Dendritic cell treated with granulocyte-macrophage colony-stimulating factor and Interleukin-4, amounts not matched to agents 40 ng/mL and 50 ng/mL, for 4 days (primary cell): ENCODE measurements around the gene LRBA.
"Not testable (repeated sequence)": the region's sequence is repeated elsewhere in the genome, so short reads cannot be mapped to it uniquely, and the experiment has no call there.

Source experiments
- H3K27ac Mint-ChIP-seq: one replicate; pipeline ENCODE4 v1.8.0; 2022; ENCODE audit warnings: mild to moderate bottlenecking, mixed read lengths
- H3K27me3 Mint-ChIP-seq: one replicate; pipeline ENCODE4 v1.8.0; 2022; ENCODE audit warnings: mild to moderate bottlenecking, mixed read lengths
- H3K36me3 Mint-ChIP-seq: one replicate; pipeline ENCODE4 v1.8.0; 2022; ENCODE audit warnings: low read depth, mixed read lengths
- H3K4me1 Mint-ChIP-seq: one replicate; pipeline ENCODE4 v1.8.0; 2022; ENCODE audit warnings: low read depth, mixed read lengths
- H3K4me3 Mint-ChIP-seq: one replicate; pipeline ENCODE4 v1.8.0; 2022; ENCODE audit warnings: mild to moderate bottlenecking, moderate library complexity, mixed read lengths
- H3K9me3 Mint-ChIP-seq: one replicate; pipeline ENCODE4 v1.8.0; 2022; ENCODE audit warnings: mixed read lengths
- intact Hi-C: fragments of 100-400 bp; cut with micrococcal nuclease; formaldehyde crosslinking; loops from one replicate; pipeline ENCODE4 v1.15.0; 2022

LRBA gene

GRCh38 chr4:150999086-150999485, 16.0 kb downstream of the LRBA start:
- intact Hi-C loops, result no loop called here
- H3K36me3 Mint-ChIP-seq, result no peaks in the 10 kb centered on the region
- no peaks in the 10 kb centered on the region for H3K9me3 Mint-ChIP-seq
- H3K4me3 Mint-ChIP-seq, result no peak overlapping the region
- peaks cover 9% of the 10 kb centered on the region for H3K4me1 Mint-ChIP-seq
- H3K27ac Mint-ChIP-seq, result no peak overlapping the region
- no peaks in the 10 kb centered on the region for H3K27me3 Mint-ChIP-seq

GRCh38 chr4:150997141-150997540, 17.9 kb downstream of the LRBA start:
- H3K36me3 Mint-ChIP-seq, result no peaks in the 10 kb centered on the region
- peaks cover 8% of the 10 kb centered on the region for H3K9me3 Mint-ChIP-seq
- H3K4me3 Mint-ChIP-seq, result no peak overlapping the region
- H3K27me3 Mint-ChIP-seq, result no peaks in the 10 kb centered on the region
- no peak overlapping the region for H3K27ac Mint-ChIP-seq
- peaks cover 9% of the 10 kb centered on the region for H3K4me1 Mint-ChIP-seq
- intact Hi-C loops, result no loop called here

GRCh38 chr4:150994721-150995120, 20.4 kb downstream of the LRBA start:
- H3K4me3 Mint-ChIP-seq, result no peak overlapping the region
- peaks cover 18% of the 10 kb centered on the region for H3K9me3 Mint-ChIP-seq
- H3K36me3 Mint-ChIP-seq, result peaks cover 6% of the 10 kb centered on the region
- peaks cover 16% of the 10 kb centered on the region for H3K4me1 Mint-ChIP-seq
- no peaks in the 10 kb centered on the region for H3K27me3 Mint-ChIP-seq
- H3K27ac Mint-ChIP-seq, result no peak overlapping the region
- intact Hi-C loops, result no loop called here

GRCh38 chr4:150993577-150993976, 21.5 kb downstream of the LRBA start:
- peaks cover 18% of the 10 kb centered on the region for H3K9me3 Mint-ChIP-seq
- H3K4me3 Mint-ChIP-seq, H3K27me3 Mint-ChIP-seq, H3K36me3 Mint-ChIP-seq, H3K27ac Mint-ChIP-seq, intact Hi-C loops, H3K4me1 Mint-ChIP-seq: not testable (repeated sequence)

GRCh38 chr4:150990993-150991392, 24.1 kb downstream of the LRBA start:
- Mint-ChIP-seq H3K4me1 (peaks cover 6% of the 10 kb centered on the region), H3K4me3 (no peak overlapping the region), H3K27me3 (no peaks in the 10 kb centered on the region), H3K36me3 (peaks cover 6% of the 10 kb centered on the region), H3K27ac (no peak overlapping the region), H3K9me3 (peaks cover 18% of the 10 kb centered on the region)
- intact Hi-C loops, result no loop called here

GRCh38 chr4:150990250-150990649, 24.8 kb downstream of the LRBA start:
- Mint-ChIP-seq H3K27ac (no peak overlapping the region), H3K4me3 (no peak overlapping the region), H3K4me1 (peaks cover 6% of the 10 kb centered on the region), H3K9me3 (peaks cover 18% of the 10 kb centered on the region), H3K36me3 (peaks cover 6% of the 10 kb centered on the region), H3K27me3 (no peaks in the 10 kb centered on the region)
- intact Hi-C loops, result no loop called here

GRCh38 chr4:150988238-150988637, 26.8 kb downstream of the LRBA start:
- H3K4me1 Mint-ChIP-seq, result peaks cover 6% of the 10 kb centered on the region
- no peaks in the 10 kb centered on the region for H3K27me3 Mint-ChIP-seq
- peaks cover 6% of the 10 kb centered on the region for H3K36me3 Mint-ChIP-seq
- intact Hi-C loops, result no loop called here
- H3K27ac Mint-ChIP-seq, result no peak overlapping the region
- H3K4me3 Mint-ChIP-seq, result no peak overlapping the region
- peaks cover 12% of the 10 kb centered on the region for H3K9me3 Mint-ChIP-seq

- H3K36me3 Mint-ChIP-seq, result peaks cover 6% of the 10 kb centered on the region
- H3K27ac Mint-ChIP-seq, result no peak overlapping the region
- H3K4me1 Mint-ChIP-seq, result peaks cover 6% of the 10 kb centered on the region
- no peaks in the 10 kb centered on the region for H3K27me3 Mint-ChIP-seq
- intact Hi-C loops, result no loop called here
- H3K9me3 Mint-ChIP-seq, result peaks cover 10% of the 10 kb centered on the region
- H3K4me3 Mint-ChIP-seq, result no peak overlapping the region
Measured at GRCh38 chr4:150987204-150987603, 27.9 kb downstream of the LRBA start.

GRCh38 chr4:150986085-150986484, 29.0 kb downstream of the LRBA start:
- intact Hi-C loops, result no loop called here
- Mint-ChIP-seq H3K4me3 (no peak overlapping the region), H3K36me3 (peaks cover 5% of the 10 kb centered on the region), H3K9me3 (peaks cover 6% of the 10 kb centered on the region), H3K4me1 (peaks cover under 1% of the 10 kb centered on the region), H3K27ac (no peak overlapping the region), H3K27me3 (no peaks in the 10 kb centered on the region)

GRCh38 chr4:150983851-150984250, 31.2 kb downstream of the LRBA start:
- no peak overlapping the region for H3K4me3 Mint-ChIP-seq
- H3K9me3 Mint-ChIP-seq, result peaks cover 6% of the 10 kb centered on the region
- H3K4me1 Mint-ChIP-seq, result peaks cover under 1% of the 10 kb centered on the region
- intact Hi-C loops, result no loop called here
- H3K36me3 Mint-ChIP-seq, result no peaks in the 10 kb centered on the region
- H3K27me3 Mint-ChIP-seq, result no peaks in the 10 kb centered on the region
- no peak overlapping the region for H3K27ac Mint-ChIP-seq

- Mint-ChIP-seq H3K36me3 (no peaks in the 10 kb centered on the region), H3K4me1 (peaks cover 6% of the 10 kb centered on the region), H3K27me3 (no peaks in the 10 kb centered on the region), H3K4me3 (no peak overlapping the region), H3K27ac (no peak overlapping the region), H3K9me3 (peaks cover 10% of the 10 kb centered on the region)
- intact Hi-C loops, result no loop called here
Measured at GRCh38 chr4:150982557-150983233, 32.4 kb downstream of the LRBA start.

GRCh38 chr4:150978738-150979575, 36.1 kb downstream of the LRBA start:
- Mint-ChIP-seq H3K4me3 (no peak overlapping the region), H3K4me1 (peaks cover 6% of the 10 kb centered on the region), H3K9me3 (peaks cover 10% of the 10 kb centered on the region), H3K27ac (no peak overlapping the region), H3K27me3 (no peaks in the 10 kb centered on the region), H3K36me3 (no peaks in the 10 kb centered on the region)
- intact Hi-C loops, result no loop called here

GRCh38 chr4:150976478-150977118, 38.5 kb downstream of the LRBA start:
- H3K4me3 Mint-ChIP-seq, result no peak overlapping the region
- peaks cover 6% of the 10 kb centered on the region for H3K4me1 Mint-ChIP-seq
- no peaks in the 10 kb centered on the region for H3K36me3 Mint-ChIP-seq
- no peak overlapping the region for H3K27ac Mint-ChIP-seq
- intact Hi-C loops, result no loop called here
- no peaks in the 10 kb centered on the region for H3K27me3 Mint-ChIP-seq
- peaks cover 10% of the 10 kb centered on the region for H3K9me3 Mint-ChIP-seq

- peaks cover 6% of the 10 kb centered on the region for H3K4me1 Mint-ChIP-seq
- no peaks in the 10 kb centered on the region for H3K36me3 Mint-ChIP-seq
- H3K27ac Mint-ChIP-seq, result no peak overlapping the region
- H3K4me3 Mint-ChIP-seq, result no peak overlapping the region
- peaks cover 10% of the 10 kb centered on the region for H3K9me3 Mint-ChIP-seq
- intact Hi-C loops, result no loop called here
- no peaks in the 10 kb centered on the region for H3K27me3 Mint-ChIP-seq
Measured at GRCh38 chr4:150974750-150975149, 40.3 kb downstream of the LRBA start.
